CD4-positive, alpha-beta T cell treated with Interleukin-15 for 1 hour (primary cell): ENCODE results near the gene AGPAT3.
"Not testable (repeated sequence)": the region's sequence is repeated elsewhere in the genome, so short reads cannot be mapped to it uniquely, and the experiment has no call there.

Source experiments
- DNase-seq: peaks from one replicate; pipeline ENCODE4 v3.0.0-alpha.2; 2020

AGPAT3 gene

GRCh38 chr21:43884861-43885417, 19.9 kb downstream of the AGPAT3 start:
- no peak for DNase-seq

GRCh38 chr21:43885721-43886120, 20.7 kb downstream of the AGPAT3 start:
- no peak for DNase-seq

- no peak for DNase-seq
Measured at GRCh38 chr21:43886565-43886964, 21.5 kb downstream of the AGPAT3 start.

GRCh38 chr21:43889069-43889468, 24.0 kb downstream of the AGPAT3 start:
- no peak for DNase-seq

GRCh38 chr21:43890042-43890441, 25.0 kb downstream of the AGPAT3 start:
- DNase-seq: no peak

- DNase-seq: no peak
Measured at GRCh38 chr21:43892334-43892733, 27.3 kb downstream of the AGPAT3 start.

- DNase-seq: no peak
Measured at GRCh38 chr21:43892984-43893535, 28.0 kb downstream of the AGPAT3 start.

GRCh38 chr21:43893536-43894205, 28.6 kb downstream of the AGPAT3 start:
- no peak for DNase-seq

GRCh38 chr21:43894206-43894577, 29.2 kb downstream of the AGPAT3 start:
- no peak for DNase-seq

GRCh38 chr21:43895196-43895595, 30.2 kb downstream of the AGPAT3 start:
- no peak for DNase-seq

- DNase-seq: not testable (repeated sequence)
Measured at GRCh38 chr21:43896696-43897299, 31.8 kb downstream of the AGPAT3 start.

GRCh38 chr21:43899307-43900077, 34.5 kb downstream of the AGPAT3 start:
- DNase-seq: no peak

- DNase-seq: no peak
Measured at GRCh38 chr21:43900078-43900385, 35.0 kb downstream of the AGPAT3 start.

- DNase-seq: no peak
Measured at GRCh38 chr21:43900690-43901089, 35.7 kb downstream of the AGPAT3 start.

- no peak for DNase-seq
Measured at GRCh38 chr21:43902441-43902840, 37.4 kb downstream of the AGPAT3 start.

GRCh38 chr21:43903451-43904091, 38.5 kb downstream of the AGPAT3 start:
- DNase-seq: no peak

GRCh38 chr21:43904331-43904781, 39.3 kb downstream of the AGPAT3 start:
- DNase-seq: no peak

GRCh38 chr21:43905726-43906455, 40.9 kb downstream of the AGPAT3 start:
- DNase-seq: no peak

GRCh38 chr21:43906585-43907370, 41.8 kb downstream of the AGPAT3 start:
- no peak for DNase-seq

GRCh38 chr21:43907751-43908150, 42.7 kb downstream of the AGPAT3 start:
- DNase-seq: no peak

- DNase-seq: no peak
Measured at GRCh38 chr21:43908167-43908566, 43.1 kb downstream of the AGPAT3 start.
